Pulmonary artery endothelial cell (primary cell): Measurements from ENCODE around the gene RTN3. TPM values are rescaled to one million over a fixed set of nuclear protein-coding genes. Genes with fewer than 3 reads are reported as not detected.
"Not testable (repeated sequence)": the region's sequence is repeated elsewhere in the genome, so short reads cannot be mapped to it uniquely, and the experiment has no call there.

Experiments
- DNase-seq: peaks from one replicate; pipeline ENCODE4 v3.0.0-alpha.2; 2011; ENCODE audit warnings: low read depth, low spot score
- total RNA-seq: library from RNA; depleted of rRNA; stranded (reverse); fragments of >200 nt; gene quantifications from 2 replicates; pipeline ENCODE4 v1.2.3, GENCODE V29; 2014

RTN3 gene
- total RNA-seq, 1 donor from 2014 or later = 41.5 TPM

GRCh38 chr11:63682066-63683021, 1.0 kb downstream of the RTN3 start:
- no peak for DNase-seq

GRCh38 chr11:63683133-63683991, 2.1 kb downstream of the RTN3 start:
- DNase-seq = no peak

- not testable (repeated sequence) for DNase-seq
Measured at GRCh38 chr11:63685158-63685721, 3.9 kb downstream of the RTN3 start.

- DNase-seq = no peak
Measured at GRCh38 chr11:63686926-63687325, 5.6 kb downstream of the RTN3 start.

GRCh38 chr11:63687845-63688244, 6.5 kb downstream of the RTN3 start:
- no peak for DNase-seq

GRCh38 chr11:63694596-63694995, 13.3 kb downstream of the RTN3 start:
- no peak for DNase-seq

- no peak for DNase-seq
Measured at GRCh38 chr11:63698976-63699733, 17.9 kb downstream of the RTN3 start.

GRCh38 chr11:63699896-63700295, 18.6 kb downstream of the RTN3 start:
- no peak for DNase-seq

GRCh38 chr11:63705526-63705925, 24.2 kb downstream of the RTN3 start:
- DNase-seq = no peak

- no peak for DNase-seq
Measured at GRCh38 chr11:63708764-63709163, 27.5 kb downstream of the RTN3 start.

- DNase-seq = no peak
Measured at GRCh38 chr11:63709336-63709884, 28.1 kb downstream of the RTN3 start.

- DNase-seq = no peak
Measured at GRCh38 chr11:63710476-63711217, 29.3 kb downstream of the RTN3 start.

- no peak for DNase-seq
Measured at GRCh38 chr11:63711838-63712237, 30.5 kb downstream of the RTN3 start.

- no peak for DNase-seq
Measured at GRCh38 chr11:63713766-63714165, 32.5 kb downstream of the RTN3 start.

GRCh38 chr11:63716046-63716445, 34.7 kb downstream of the RTN3 start:
- no peak for DNase-seq

- DNase-seq = no peak
Measured at GRCh38 chr11:63719001-63719400, 37.7 kb downstream of the RTN3 start.

GRCh38 chr11:63719987-63720386, 38.7 kb downstream of the RTN3 start:
- DNase-seq = no peak

GRCh38 chr11:63720611-63721010, 39.3 kb downstream of the RTN3 start:
- no peak for DNase-seq

- DNase-seq = no peak
Measured at GRCh38 chr11:63729326-63729725, 48.0 kb downstream of the RTN3 start.

- DNase-seq = no peak
Measured at GRCh38 chr11:63736864-63737263, 55.6 kb downstream of the RTN3 start.
